ENCODE measurements around the gene ANKRD28. TPM values are rescaled to one million over a fixed set of nuclear protein-coding genes. Genes with fewer than 3 reads are reported as not detected.
A peak's percentile ranks its signal among the peaks of the same experiment; 100 is the strongest.

ANKRD28 gene
- total RNA-seq, 4 donors from 2014 or later, result 20.0 to 86.8 (median 37.6) TPM

DNA sequence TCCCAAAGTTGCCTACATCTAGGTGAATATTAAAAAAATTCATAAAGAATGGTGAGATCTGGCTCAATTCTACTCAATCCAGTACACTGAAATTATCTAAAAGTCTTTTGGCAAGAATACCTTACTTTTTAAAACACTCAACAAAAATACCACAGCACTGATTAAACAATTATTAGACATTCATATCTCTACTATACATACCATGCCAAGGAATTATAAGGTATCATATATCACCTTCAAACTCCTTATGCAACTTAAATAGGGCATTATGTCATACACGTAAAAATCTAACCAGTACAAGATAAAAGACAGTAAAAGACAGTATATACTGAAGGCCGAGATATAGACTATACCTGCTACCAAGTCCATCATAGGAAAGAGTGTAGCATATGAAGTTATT, 6.1 kb upstream of the ANKRD28 start:
- Histone ChIP-seq H3K9me3 (no peaks in the 10 kb centered on the region), H3K36me3 (no peaks in the 10 kb centered on the region), H3K27ac (no peak overlapping the region), H3K27me3 (no peaks in the 10 kb centered on the region), H3K4me1 (peaks cover 0 to 5% of the 10 kb centered on the region in 2 donors), H3K4me3 (no peak overlapping the region)
- intact Hi-C loops (cut with DNase I; ENCODE audit: low total_unique reads), result no loop called here
- no peak for TF ChIP-seq POLR2A (IDR thresholded peaks at IDR 0.05)
- TF ChIP-seq, protein P1, sequence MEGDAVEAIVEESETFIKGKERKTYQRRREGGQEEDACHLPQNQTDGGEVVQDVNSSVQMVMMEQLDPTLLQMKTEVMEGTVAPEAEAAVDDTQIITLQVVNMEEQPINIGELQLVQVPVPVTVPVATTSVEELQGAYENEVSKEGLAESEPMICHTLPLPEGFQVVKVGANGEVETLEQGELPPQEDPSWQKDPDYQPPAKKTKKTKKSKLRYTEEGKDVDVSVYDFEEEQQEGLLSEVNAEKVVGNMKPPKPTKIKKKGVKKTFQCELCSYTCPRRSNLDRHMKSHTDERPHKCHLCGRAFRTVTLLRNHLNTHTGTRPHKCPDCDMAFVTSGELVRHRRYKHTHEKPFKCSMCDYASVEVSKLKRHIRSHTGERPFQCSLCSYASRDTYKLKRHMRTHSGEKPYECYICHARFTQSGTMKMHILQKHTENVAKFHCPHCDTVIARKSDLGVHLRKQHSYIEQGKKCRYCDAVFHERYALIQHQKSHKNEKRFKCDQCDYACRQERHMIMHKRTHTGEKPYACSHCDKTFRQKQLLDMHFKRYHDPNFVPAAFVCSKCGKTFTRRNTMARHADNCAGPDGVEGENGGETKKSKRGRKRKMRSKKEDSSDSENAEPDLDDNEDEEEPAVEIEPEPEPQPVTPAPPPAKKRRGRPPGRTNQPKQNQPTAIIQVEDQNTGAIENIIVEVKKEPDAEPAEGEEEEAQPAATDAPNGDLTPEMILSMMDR (IDR thresholded peaks at IDR 0.05), result no peak
- DNase-seq, result no peak

DNA sequence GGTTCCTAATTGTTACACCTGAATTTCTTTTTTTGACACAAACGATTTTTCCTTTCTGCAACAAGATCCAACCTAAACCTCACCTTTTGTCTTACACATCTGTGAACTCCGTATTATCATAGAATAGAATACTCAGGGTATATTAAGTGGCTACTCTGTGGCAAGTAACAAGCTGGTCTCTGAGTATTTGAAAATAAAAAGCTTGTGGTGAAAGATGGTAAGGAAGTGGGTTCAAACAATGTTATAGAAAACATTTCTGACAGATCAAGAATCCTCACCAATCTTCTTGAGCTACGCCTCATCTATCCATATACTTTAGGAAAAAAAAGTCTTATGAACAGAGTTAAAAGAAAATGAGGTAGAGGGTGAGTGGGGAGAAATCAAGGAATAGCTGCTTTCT, 3.5 kb upstream of the ANKRD28 start:
- peak overlapping the region; percentile 18 to 95 for H3K27ac ChIP-seq
- no peak for DNase-seq
- no peaks in the 10 kb centered on the region for H3K9me3 ChIP-seq
- H3K4me3 ChIP-seq, result no peak overlapping the region
- no peak for TF ChIP-seq POLR2A (IDR thresholded peaks at IDR 0.05)
- TF ChIP-seq, protein P1 (IDR thresholded peaks at IDR 0.05), result no peak
- H3K27me3 ChIP-seq, result no peaks in the 10 kb centered on the region
- no peaks in the 10 kb centered on the region for H3K36me3 ChIP-seq
- H3K4me1 ChIP-seq, result peaks cover 0 to 5% of the 10 kb centered on the region in 2 donors
- intact Hi-C loops (cut with DNase I; ENCODE audit: low total_unique reads), result no loop called here

DNA sequence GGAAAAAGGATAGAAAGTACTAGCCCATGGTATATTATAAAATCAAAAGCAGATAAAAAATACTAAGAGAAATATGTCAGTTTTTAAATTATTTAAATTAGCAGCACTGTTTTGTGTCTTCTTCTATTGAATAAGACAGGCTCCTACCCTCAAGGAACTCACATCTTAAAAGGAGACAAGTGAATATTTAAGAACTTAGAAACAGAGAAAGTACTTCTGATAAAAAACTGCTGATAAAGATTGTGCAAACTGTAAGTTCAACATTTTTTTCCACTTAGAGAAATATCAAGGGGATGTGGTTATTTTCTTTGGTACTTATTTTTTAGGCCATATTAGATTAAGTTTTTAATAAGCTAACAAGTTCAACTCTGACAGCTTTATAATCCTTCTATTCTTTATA, 3.0 kb upstream of the ANKRD28 start:
- no peak for DNase-seq
- Histone ChIP-seq H3K4me1 (peaks cover 0 to 2% of the 10 kb centered on the region in 2 donors), H3K4me3 (no peak overlapping the region), H3K9me3 (no peaks in the 10 kb centered on the region), H3K36me3 (no peaks in the 10 kb centered on the region), H3K27ac (peak overlapping the region; percentile 45 to 95), H3K27me3 (no peaks in the 10 kb centered on the region)
- intact Hi-C loops (cut with DNase I; ENCODE audit: low total_unique reads), result no loop called here
- no peak for TF ChIP-seq POLR2A (IDR thresholded peaks at IDR 0.05)
- TF ChIP-seq, protein P1 (IDR thresholded peaks at IDR 0.05), result no peak

DNA sequence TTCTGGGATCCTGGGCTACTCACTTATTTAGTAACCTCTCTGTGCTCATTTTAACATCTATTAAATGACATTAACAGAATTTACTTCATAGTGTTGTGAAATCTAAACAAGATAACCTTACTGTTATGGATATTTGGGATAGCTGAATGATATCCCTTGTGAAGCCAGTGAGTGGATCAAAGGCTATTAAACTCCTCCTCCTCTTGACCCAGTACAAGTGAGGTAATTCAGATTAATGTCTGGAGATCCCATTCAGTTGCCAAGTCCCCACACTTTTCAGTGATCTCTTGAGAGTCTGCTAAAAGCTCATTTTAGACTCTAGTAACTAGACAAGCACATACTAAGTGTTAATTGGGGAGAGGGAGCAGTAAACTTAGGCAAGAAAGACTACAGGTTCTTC, 2.5 kb upstream of the ANKRD28 start:
- intact Hi-C loops (cut with DNase I; ENCODE audit: low total_unique reads), result no loop called here
- H3K4me1 ChIP-seq, result no peaks in the 10 kb centered on the region
- no peak for TF ChIP-seq POLR2A (IDR thresholded peaks at IDR 0.05)
- TF ChIP-seq, protein P1 (IDR thresholded peaks at IDR 0.05), result no peak
- DNase-seq, result no peak
- no peak overlapping the region for H3K4me3 ChIP-seq
- H3K27me3 ChIP-seq, result no peaks in the 10 kb centered on the region
- H3K27ac ChIP-seq, result peak overlapping the region; percentile 45 to 95
- H3K36me3 ChIP-seq, result no peaks in the 10 kb centered on the region
- H3K9me3 ChIP-seq, result no peaks in the 10 kb centered on the region

DNA sequence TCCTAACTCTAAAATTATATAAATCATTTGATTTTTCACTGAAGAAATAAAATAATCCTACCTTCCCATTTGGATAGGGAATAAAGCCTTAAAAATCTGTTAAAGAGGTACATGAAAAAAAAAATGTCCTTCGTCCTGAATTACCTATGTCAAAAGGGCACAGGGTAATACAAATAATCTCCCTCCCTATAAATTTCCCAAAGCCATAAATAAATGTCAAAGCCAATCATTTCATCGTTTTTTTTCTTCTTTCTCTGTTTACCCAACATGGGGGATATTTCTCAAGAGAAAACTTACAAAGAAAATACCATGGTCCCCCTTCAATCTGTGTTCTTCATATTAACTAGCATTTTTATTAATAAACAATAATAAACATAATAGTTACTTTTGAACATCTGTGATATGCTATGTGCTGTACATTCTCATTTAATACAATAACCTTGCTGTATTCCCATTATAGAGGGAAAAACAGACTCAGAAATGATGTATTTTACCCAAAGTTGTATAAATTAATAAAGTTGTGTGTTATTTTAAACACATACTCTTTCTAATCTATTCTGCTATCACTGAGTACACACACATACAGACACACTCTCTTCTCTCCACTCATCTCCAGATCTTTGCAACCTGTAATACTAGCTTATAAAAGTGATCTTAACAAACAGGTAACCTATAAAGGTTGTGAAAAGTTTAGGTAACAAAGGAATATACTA, 910 bp upstream of the ANKRD28 start:
- H3K36me3 ChIP-seq, result no peaks in the 10 kb centered on the region
- H3K27ac ChIP-seq, result peak overlapping the region; percentile 85 to 95
- intact Hi-C loops (cut with DNase I; ENCODE audit: low total_unique reads), result no loop called here
- H3K9me3 ChIP-seq, result no peaks in the 10 kb centered on the region
- H3K27me3 ChIP-seq, result no peaks in the 10 kb centered on the region
- no peak for DNase-seq
- H3K4me3 ChIP-seq, result no peak overlapping the region
- H3K4me1 ChIP-seq, result peaks cover 0 to 7% of the 10 kb centered on the region in 2 donors
- TF ChIP-seq POLR2A (IDR thresholded peaks at IDR 0.05), result no peak
- TF ChIP-seq, protein P1 (IDR thresholded peaks at IDR 0.05), result no peak

All from uterus (tissue), 4 donors.